ENCODE measurements around the gene CFAP57.

DNA sequence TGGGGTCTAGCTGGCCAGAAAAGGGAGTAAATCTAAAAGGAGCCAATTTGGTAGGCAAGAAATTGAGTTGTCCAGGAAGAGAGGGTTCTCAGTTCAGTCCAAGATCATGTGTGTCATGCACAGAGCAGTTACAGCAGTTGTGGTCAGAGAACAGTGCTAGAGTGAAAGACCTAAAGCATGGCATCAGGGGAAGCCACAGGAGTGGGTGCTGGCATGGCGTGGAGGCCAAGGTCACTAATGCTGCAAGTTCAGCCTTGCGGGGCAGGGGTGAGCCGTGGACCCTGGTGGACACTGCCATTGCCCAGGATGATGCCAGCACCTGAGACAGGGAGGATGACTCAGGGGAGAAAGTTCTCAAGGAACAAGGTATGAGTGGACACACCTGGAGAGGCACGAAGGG, 81.0 kb downstream of the CFAP57 start:
- TF ChIP-seq POLR2A (IDR thresholded peaks at IDR 0.05), result no peak
- TF ChIP-seq, protein P1, sequence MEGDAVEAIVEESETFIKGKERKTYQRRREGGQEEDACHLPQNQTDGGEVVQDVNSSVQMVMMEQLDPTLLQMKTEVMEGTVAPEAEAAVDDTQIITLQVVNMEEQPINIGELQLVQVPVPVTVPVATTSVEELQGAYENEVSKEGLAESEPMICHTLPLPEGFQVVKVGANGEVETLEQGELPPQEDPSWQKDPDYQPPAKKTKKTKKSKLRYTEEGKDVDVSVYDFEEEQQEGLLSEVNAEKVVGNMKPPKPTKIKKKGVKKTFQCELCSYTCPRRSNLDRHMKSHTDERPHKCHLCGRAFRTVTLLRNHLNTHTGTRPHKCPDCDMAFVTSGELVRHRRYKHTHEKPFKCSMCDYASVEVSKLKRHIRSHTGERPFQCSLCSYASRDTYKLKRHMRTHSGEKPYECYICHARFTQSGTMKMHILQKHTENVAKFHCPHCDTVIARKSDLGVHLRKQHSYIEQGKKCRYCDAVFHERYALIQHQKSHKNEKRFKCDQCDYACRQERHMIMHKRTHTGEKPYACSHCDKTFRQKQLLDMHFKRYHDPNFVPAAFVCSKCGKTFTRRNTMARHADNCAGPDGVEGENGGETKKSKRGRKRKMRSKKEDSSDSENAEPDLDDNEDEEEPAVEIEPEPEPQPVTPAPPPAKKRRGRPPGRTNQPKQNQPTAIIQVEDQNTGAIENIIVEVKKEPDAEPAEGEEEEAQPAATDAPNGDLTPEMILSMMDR (IDR thresholded peaks at IDR 0.05), result no peak

Data from uterus (tissue), 2 donors.